HG03457 (cell line): ENCODE measurements around the gene ABCF1.
"Not testable (repeated sequence)": the region's sequence is repeated elsewhere in the genome, so short reads cannot be mapped to it uniquely, and the experiment has no call there.

Source experiments
- ATAC-seq: cut with Tn5 transposase; IDR thresholded peaks from one replicate; pipeline ENCODE4 v1.9.1; 2021; ENCODE audit warnings: moderate number of reproducible peaks; ENCODE audit not compliant: unreplicated experiment

The ABCF1 gene

DNA sequence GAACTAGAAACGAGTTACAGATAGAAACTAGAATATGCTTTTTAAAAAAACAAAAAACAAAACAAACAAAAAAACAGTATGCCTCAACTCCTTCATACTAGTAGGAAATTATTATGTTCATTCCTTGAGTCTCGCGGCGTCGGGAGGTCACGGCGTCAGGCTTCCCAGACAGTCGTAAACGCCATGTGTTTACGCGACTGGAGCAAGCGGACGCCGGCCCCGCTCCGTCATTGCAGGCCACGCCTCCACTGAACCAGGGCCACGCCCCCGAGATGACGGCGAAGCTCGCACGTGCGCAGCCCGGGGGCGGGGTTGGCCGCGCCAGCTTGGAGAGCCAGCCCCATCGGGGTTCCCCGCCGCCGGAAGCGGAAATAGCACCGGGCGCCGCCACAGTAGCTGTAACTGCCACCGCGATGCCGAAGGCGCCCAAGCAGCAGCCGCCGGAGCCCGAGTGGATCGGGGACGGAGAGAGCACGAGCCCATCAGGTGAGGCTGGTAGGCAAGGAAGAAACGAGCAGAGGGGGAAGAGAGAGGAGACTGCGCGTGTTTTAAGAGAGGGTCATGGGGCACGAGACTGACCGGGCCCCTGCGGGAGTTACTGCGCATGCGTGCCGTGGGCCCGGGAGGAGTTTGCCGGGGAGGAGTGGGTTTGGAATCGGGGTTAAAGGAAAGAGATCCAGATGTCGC, at the start of gene ABCF1:
Gene ABCF1, plus strand, starts transcription at position 368 of the 687 bp plus-strand sequence. Its CDS starts 46 bp downstream, at position 414.
- peak; percentile 65 for ATAC-seq

- not testable (repeated sequence) for ATAC-seq
These were observed 49.3 kb upstream of the ABCF1 start for GRCh38 chr6:30521952-30522351.

DNA sequence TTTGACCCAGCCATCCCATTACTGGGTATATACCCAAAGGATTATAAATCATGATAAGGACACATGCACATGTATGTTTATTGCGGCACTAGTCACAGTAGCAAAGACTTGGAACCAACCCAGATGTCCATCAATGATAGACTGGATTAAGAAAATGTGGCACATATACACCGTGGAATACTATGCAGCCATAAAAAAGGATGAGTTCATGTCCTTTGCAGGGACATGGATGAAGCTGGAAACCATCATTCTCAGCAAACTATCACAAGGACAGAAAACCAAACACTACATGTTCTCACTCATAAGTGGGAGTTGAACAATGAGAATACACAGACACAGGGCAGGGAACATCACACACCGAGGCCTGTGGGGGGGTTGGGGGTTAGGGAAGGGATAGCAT, 44.8 kb upstream of the ABCF1 start:
- not testable (repeated sequence) for ATAC-seq

DNA sequence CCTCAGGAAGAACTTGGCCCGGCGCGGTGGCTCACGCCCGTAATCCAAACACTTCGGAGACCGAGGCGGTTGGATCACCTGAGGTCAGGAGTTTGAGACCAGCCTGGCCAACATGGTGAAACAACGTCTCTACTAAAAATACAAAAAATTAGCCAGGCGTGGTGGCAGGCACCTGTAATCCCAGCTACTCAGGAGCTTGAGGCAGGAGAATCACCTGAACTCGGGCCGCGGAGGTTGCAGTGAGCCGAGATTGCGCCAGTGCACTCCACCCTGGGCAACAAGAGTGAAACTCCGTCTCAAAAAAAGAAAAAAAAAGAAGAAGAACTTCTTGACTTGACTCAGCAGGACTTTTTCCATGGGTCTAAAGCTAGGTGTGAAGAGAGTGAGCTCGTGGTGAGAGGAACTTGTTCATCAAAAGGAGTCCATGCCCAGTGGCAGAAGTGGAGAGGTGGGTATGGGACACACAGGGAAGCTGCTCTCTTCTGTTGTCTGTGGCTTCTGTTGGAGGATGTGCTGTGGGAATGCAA, 41.8 kb upstream of the ABCF1 start:
- not testable (repeated sequence) for ATAC-seq

DNA sequence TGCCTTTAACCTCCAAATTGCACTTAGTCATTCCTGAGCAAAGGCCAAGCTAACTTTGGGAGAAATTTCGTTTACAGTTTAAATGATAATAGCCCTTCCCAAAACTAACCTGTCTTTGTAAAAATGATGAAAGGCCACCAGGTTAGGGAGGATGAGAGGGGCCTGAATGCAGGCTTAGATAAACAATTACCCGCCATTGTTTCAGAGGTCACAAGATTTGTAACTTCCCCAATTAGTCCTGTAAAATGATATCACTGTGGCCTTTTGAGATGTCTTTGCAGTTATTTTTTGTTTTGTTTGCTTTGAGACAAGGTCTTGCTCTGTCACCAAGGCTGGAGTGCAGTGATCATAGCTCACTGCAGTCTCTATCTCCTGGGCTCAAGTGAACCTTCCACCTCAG, 41.2 kb upstream of the ABCF1 start:
- ATAC-seq = no peak

- ATAC-seq = no peak
These were observed 37.6 kb upstream of the ABCF1 start for GRCh38 chr6:30533460-30534294.

- ATAC-seq = no peak
These were observed 33.3 kb upstream of the ABCF1 start for GRCh38 chr6:30537931-30538330.

GRCh38 chr6:30541515-30542403, 29.5 kb upstream of the ABCF1 start:
- no peak for ATAC-seq

DNA sequence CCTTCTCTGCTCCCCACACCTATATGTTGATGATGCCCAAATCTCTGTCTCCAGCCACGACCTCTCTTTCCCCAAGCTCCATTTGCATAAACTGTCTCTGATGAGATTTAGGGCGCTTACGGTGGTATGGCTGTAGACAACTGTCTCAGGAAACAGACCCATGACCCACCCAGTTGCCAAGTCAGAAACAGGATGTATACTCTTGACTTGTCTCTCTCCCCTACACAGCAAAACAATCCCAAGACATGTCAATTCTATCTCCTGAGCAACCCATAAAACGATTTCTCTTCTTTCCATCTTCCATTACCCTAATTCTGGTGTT, 28.9 kb upstream of the ABCF1 start:
- no peak for ATAC-seq

DNA sequence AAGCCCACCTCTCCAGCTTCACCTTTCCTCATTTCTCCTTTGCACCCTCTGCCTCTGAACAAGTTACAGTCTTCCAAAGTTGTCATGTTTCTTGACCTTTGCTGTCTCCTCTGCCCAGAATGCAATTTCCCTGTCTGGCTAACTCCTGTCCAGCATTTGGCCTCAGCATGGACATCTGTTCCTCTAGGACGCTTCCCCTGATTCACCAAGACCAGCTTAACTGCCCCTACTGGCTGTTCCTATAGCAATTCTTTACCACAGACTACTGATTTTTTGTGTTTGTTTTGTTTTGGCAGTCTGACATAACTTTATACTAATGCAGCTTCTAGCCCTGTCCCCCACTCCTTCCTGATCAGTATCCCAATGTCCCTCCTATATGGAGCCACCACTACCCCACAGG, 28.3 kb upstream of the ABCF1 start:
- ATAC-seq = no peak

DNA sequence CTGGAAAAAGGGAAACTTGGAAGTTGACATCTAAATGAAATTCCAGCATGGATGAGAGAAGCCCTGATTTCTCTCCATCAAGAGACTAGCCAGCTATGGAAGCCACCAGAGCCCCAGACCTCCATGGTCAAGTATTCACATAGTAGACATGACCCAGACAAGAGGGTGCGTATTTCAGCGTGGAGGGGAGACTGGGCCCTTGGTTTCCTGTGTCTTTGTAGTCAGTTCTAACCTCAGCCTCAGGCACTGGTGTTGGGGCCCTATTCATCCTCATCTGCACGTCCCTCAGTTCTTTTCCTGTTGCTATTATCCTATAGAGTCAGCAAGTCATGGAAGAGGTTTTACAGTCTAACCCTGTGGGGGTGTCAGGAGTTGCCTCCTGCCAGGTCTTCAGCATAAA, 27.4 kb upstream of the ABCF1 start:
- no peak for ATAC-seq

GRCh38 chr6:30544666-30545272, 26.5 kb upstream of the ABCF1 start:
- ATAC-seq = no peak

DNA sequence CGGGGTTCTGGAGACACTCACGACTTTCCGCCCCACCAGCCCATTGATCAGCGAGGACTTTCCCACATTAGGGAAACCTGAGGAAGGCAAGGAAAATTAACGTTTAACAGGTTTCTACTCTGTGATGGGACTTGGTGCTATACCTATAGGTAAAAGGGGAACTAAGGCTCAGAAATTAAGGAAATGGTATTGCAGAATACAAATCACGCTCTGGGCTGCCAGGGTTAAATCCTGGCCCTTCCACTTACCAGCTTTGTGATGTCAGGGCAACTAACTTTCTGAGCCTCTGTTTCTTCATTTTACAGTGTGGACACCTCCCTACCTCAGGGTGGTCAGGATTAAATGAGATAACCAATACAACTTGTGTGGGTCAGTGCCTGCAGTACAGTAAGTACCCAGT, 23.8 kb upstream of the ABCF1 start:
- no peak for ATAC-seq

DNA sequence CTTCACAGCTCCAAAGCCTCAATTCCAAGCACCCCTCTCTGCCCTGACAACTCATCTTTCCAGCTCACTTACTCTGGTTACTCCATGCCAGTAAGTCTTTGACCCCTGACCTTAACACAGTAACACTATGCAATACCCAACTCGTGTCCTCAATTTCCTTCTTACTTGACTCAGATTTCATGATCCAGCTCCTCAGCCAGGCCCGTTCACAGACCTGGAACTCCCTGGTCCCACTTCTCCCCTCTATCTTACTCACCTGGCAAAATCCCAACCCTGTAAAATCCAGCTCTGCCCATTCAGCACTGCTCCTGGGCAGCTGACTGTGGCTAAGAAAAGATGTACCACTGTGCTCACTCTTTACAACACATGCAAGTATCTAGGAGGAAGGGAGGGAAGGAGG, 22.9 kb upstream of the ABCF1 start:
- no peak for ATAC-seq

DNA sequence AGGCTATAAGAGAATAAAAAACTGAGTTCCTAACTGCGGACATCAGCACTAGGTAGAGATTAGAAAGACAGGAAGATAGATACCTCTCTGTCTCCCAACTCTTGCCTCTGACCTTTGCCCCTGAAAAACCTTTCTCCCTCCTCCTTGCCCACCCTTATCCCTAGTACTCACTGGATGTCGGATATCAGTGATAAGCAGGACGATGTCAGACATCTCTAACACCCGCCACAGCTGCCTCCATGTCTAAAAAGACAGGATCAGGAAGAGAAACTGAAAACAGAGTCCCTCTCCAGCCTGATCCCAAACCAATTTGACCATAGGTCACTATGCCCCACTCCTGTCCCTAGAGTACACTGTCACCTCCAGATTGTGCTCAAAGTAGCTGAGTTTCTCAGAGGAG, 16.8 kb upstream of the ABCF1 start:
- ATAC-seq = no peak

DNA sequence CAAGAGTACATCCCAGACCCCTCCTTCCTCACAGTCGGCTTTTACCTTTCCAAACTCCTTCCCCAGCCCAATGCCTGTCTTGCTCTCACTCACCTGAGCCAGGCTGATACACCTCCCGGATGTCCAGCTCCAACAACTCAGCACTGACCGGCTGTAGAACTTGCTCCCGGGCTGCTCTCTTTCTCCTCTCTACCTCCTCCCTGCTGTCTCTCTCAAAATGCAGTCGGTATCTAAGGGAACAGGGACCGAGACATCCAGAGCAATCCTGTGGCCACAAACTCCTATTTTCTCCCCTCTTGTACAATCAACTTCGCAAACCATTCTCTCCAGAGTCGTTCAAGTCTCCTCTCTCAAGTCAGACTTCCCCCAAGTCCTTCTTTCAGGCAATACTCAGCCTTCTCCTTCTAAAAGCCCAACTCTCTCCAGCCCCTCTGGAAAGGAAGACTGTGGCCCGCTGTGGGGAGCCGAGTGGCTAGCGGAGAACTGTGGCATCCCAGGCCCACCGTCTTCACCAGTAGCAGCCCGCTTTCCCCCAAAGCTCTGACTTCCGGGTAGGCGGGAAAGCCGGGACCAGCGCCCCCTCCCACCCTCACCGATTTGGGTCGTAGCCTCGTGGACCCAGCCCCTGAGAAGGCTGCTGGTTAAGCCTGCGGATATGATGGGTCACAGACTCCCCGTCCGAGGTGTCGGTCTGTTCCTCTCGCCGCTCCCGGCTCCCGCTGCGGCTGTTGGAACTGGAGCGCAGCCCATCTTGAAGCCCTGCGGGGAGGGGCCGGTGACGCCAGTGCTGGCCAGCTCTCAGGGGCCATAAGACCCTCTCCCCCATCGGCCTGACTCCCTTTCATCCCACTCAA, 16.1 kb upstream of the ABCF1 start:
- no peak for ATAC-seq

- no peak for ATAC-seq
These were observed 15.5 kb upstream of the ABCF1 start for GRCh38 chr6:30555816-30556065.

- ATAC-seq = peak; percentile 58
These were observed 15.0 kb upstream of the ABCF1 start, which contains the start of gene GNL1 for GRCh38 chr6:30556066-30556905. Gene GNL1, minus strand, starts transcription at chr6:30556489. Its CDS starts 286 bp downstream, at chr6:30556203.
